GM19351 (cell line): Measurements from ENCODE around the gene MYH7B.

Experiments used
- ATAC-seq: cut with Tn5 transposase; IDR thresholded peaks from one replicate; pipeline ENCODE4 v1.9.1; 2021; ENCODE audit warnings: mild to moderate bottlenecking, moderate library complexity; ENCODE audit not compliant: unreplicated experiment

Gene MYH7B

GRCh38 chr20:34974246-34974645 is 18.6 kb downstream of the MYH7B start:
- no peak for ATAC-seq

GRCh38 chr20:34976286-34976685 is 20.6 kb downstream of the MYH7B start:
- no peak for ATAC-seq

GRCh38 chr20:34977365-34978091 is 21.9 kb downstream of the MYH7B start:
- no peak for ATAC-seq

GRCh38 chr20:34978092-34978744 is 22.6 kb downstream of the MYH7B start:
- no peak for ATAC-seq

- no peak for ATAC-seq
Observed at GRCh38 chr20:34979366-34980153, 23.9 kb downstream of the MYH7B start.

GRCh38 chr20:34980543-34981233 is 25.0 kb downstream of the MYH7B start:
- no peak for ATAC-seq

GRCh38 chr20:34982270-34983088 is 26.8 kb downstream of the MYH7B start:
- no peak for ATAC-seq

- ATAC-seq, result no peak
Observed at GRCh38 chr20:34983089-34983820, 27.6 kb downstream of the MYH7B start.

- ATAC-seq, result no peak
Observed at GRCh38 chr20:34983995-34984735, 28.5 kb downstream of the MYH7B start.

- no peak for ATAC-seq
Observed at GRCh38 chr20:34984756-34985261, 29.1 kb downstream of the MYH7B start.

GRCh38 chr20:34985461-34986310 is 30.0 kb downstream of the MYH7B start:
- ATAC-seq, result no peak

- ATAC-seq, result no peak
Observed at GRCh38 chr20:34986311-34987287, 30.9 kb downstream of the MYH7B start.

GRCh38 chr20:34987288-34988190 is 31.9 kb downstream of the MYH7B start:
- no peak for ATAC-seq

- no peak for ATAC-seq
Observed at GRCh38 chr20:34988191-34988540, 32.5 kb downstream of the MYH7B start.

GRCh38 chr20:34989118-34989517 is 33.5 kb downstream of the MYH7B start:
- ATAC-seq, result no peak

- ATAC-seq, result no peak
Observed at GRCh38 chr20:34989670-34990069, 34.0 kb downstream of the MYH7B start.
